HCT116 (cell line): Measurements from ENCODE around the gene EYA4. TPM values are rescaled to one million over a fixed set of nuclear protein-coding genes. Genes with fewer than 3 reads are reported as not detected.

Experiments used
- ATAC-seq: fragments of 200-7000 bp; cut with Tn5 transposase; 2 replicates; pipeline ENCODE4 v1.9.1; 2020; ENCODE audit warnings: mild to moderate bottlenecking, moderate library complexity
- BruUV-seq: library from RNA; stranded (reverse); fragments of 400-500 nt; replicated peaks from 2 replicates; lab custom pipeline; 2021; lab: Mats Ljungman, UMichigan
- CTCF ChIA-PET: fragments of 300-600 bp; sonication (Branson Sonifier 250); formaldehyde crosslinking; loops from one replicate; lab custom pipeline; 2021; ENCODE audit warnings: antibody characterized with exemption; lab: Charles Lee
- POLR2A ChIA-PET: fragments of 300-600, 350-600 bp; sonication (Branson Sonifier 250); formaldehyde crosslinking; loops from one replicate; lab custom pipeline; 2021; ENCODE audit warnings: antibody characterized with exemption; lab: Charles Lee
- RAD21 ChIA-PET, 2 experiments: fragments of 300-600 bp; sonication (Branson Sonifier 250); formaldehyde crosslinking; loops; one replicate each; lab custom pipeline; 2023; ENCODE audit warnings: low total read pairs in 2 of 2; ENCODE audit not compliant: uncharacterized antibody in 2 of 2, unreplicated experiment in 2 of 2, low non-redundant PET in 1 of 2; lab: Charles Lee
- DNase-seq: peaks from one replicate; pipeline ENCODE4 v3.0.0-alpha.2; 2010; ENCODE audit warnings: low read depth, low spot score
- H2AFZ ChIP-seq: fragments of 200-600 bp; shearing (Covaris generic), sonication (generic); 2 replicates; pipeline ENCODE4 v1.6.1; 2017; ENCODE audit warnings: low read depth, mixed run types, mixed read lengths, antibody characterized with exemption, low read length; ENCODE audit not compliant: poor library complexity, severe bottlenecking
- H3K27ac ChIP-seq: 2 replicates; pipeline ENCODE4 v1.5.1; 2012; ENCODE audit warnings: low read depth, low read length
- H3K27me3 ChIP-seq: fragments of 200-600 bp; sonication (generic); 2 replicates; pipeline ENCODE4 v1.6.1; 2016; ENCODE audit warnings: mixed run types, low read length, mixed read lengths; ENCODE audit not compliant: insufficient read depth
- H3K36me3 ChIP-seq, 2 experiments: fragments of 200-500 bp in 1 of 2; fragments of 200-600 bp in 1 of 2; sonication (Bioruptor generic) in 1 of 2; sonication (generic) in 1 of 2; 2 replicates each; pipeline versions ENCODE4 v1.5.1 to v1.6.1; 2014 to 2016; ENCODE audit warnings: low read length in 2 of 2, inconsistent platforms in 1 of 2, mixed read lengths in 1 of 2, mixed run types in 1 of 2; ENCODE audit not compliant: insufficient read depth in 2 of 2, control insufficient read depth in 1 of 2
- H3K4me1 ChIP-seq, 2 experiments: fragments of 200-600 bp in 1 of 2; sonication (generic) in 1 of 2; 2 replicates each; pipeline versions ENCODE4 v1.5.1 to v1.6.1; 2012 to 2017; ENCODE audit warnings: low read length in 2 of 2, inconsistent platforms in 1 of 2, mild to moderate bottlenecking in 1 of 2, mixed read lengths in 1 of 2, mixed run types in 1 of 2, moderate library complexity in 1 of 2; ENCODE audit not compliant: insufficient read depth in 2 of 2, control insufficient read depth in 1 of 2
- H3K4me2 ChIP-seq: fragments of 200-600 bp; sonication (generic); 2 replicates; pipeline ENCODE4 v1.6.1; 2017; ENCODE audit warnings: mixed run types, low read length, mixed read lengths
- H3K4me3 ChIP-seq, 2 experiments: fragments of 200-600 bp in 1 of 2; sonication (generic) in 1 of 2; replicated peaks in 1 of 2; 2 replicates each; pipeline ENCODE4 v1.5.1; 2011 to 2016; ENCODE audit warnings: low read length in 2 of 2, control low read depth in 1 of 2, low read depth in 1 of 2, mild to moderate bottlenecking in 1 of 2, mixed read lengths in 1 of 2, mixed run types in 1 of 2
- H3K79me2 ChIP-seq: fragments of 200-600 bp; sonication (generic); 2 replicates; pipeline ENCODE4 v1.6.1; 2017; ENCODE audit warnings: mild to moderate bottlenecking, mixed run types, low read length, moderate library complexity, mixed read lengths; ENCODE audit not compliant: insufficient read depth
- H3K9ac ChIP-seq: fragments of 200-600 bp; sonication (generic); 2 replicates; pipeline ENCODE4 v1.6.1; 2016; ENCODE audit warnings: low read length, mixed read lengths
- H3K9me2 ChIP-seq: fragments of 200-600 bp; sonication (generic), shearing (Covaris generic); 2 replicates; pipeline ENCODE4 v1.6.1; 2017; ENCODE audit warnings: mixed run types, mild to moderate bottlenecking, moderate library complexity; ENCODE audit not compliant: insufficient read depth
- H3K9me3 ChIP-seq, 2 experiments: fragments of 200-500 bp in 1 of 2; fragments of 200-600 bp in 1 of 2; sonication (Bioruptor generic) in 1 of 2; sonication (generic) in 1 of 2; 2 replicates each; pipeline ENCODE4 v1.6.1; 2014 to 2017; ENCODE audit warnings: low read length in 2 of 2, mixed read lengths in 2 of 2, inconsistent platforms in 1 of 2, low read depth in 1 of 2, mild to moderate bottlenecking in 1 of 2, mixed run types in 1 of 2, moderate library complexity in 1 of 2; ENCODE audit not compliant: control insufficient read depth in 1 of 2, insufficient read depth in 1 of 2
- H4K20me1 ChIP-seq: fragments of 200-600 bp; sonication (generic), shearing (Covaris generic); 2 replicates; pipeline ENCODE4 v1.6.1; 2017; ENCODE audit warnings: mixed run types, mild to moderate bottlenecking, moderate library complexity; ENCODE audit not compliant: insufficient read depth
- CBX3 ChIP-seq: IDR thresholded peaks from 2 replicates; pipeline ENCODE4 v1.6.1; 2012; ENCODE audit warnings: low read depth
- CEBPB ChIP-seq: IDR thresholded peaks from 2 replicates; pipeline ENCODE4 v1.6.1; 2012; ENCODE audit warnings: low read depth
- EGR1 ChIP-seq: IDR thresholded peaks from 2 replicates; pipeline ENCODE4 v1.6.1; 2012; ENCODE audit warnings: low read depth
- ELF1 ChIP-seq: IDR thresholded peaks from 2 replicates; pipeline ENCODE4 v1.6.1; 2012; ENCODE audit warnings: low read depth, borderline replicate concordance
- EZH2 ChIP-seq: fragments of 200-600 bp; sonication (generic); IDR thresholded peaks from 2 replicates; pipeline ENCODE4 v1.6.1; 2017; ENCODE audit warnings: antibody characterized with exemption, mixed run types
- EZH2phosphoT487 ChIP-seq: fragments of 200-600 bp; IDR thresholded peaks from 2 replicates; pipeline ENCODE4 v1.6.1; 2018; ENCODE audit warnings: antibody characterized with exemption, borderline replicate concordance
- FOSL1 ChIP-seq: IDR thresholded peaks from 2 replicates; pipeline ENCODE4 v1.6.1; 2012; ENCODE audit warnings: low read depth
- JUND ChIP-seq: IDR thresholded peaks from 2 replicates; pipeline ENCODE4 v1.6.1; 2012
- MAX ChIP-seq: IDR thresholded peaks from 2 replicates; pipeline ENCODE4 v1.6.1; 2012
- POLR2AphosphoS5 ChIP-seq: IDR thresholded peaks from 2 replicates; pipeline ENCODE4 v1.6.1; 2011; ENCODE audit warnings: mild to moderate bottlenecking, low read depth, low read length, moderate library complexity
- RAD21 ChIP-seq: IDR thresholded peaks from 2 replicates; pipeline ENCODE4 v1.6.1; 2012; ENCODE audit warnings: low read depth, mild to moderate bottlenecking
- REST ChIP-seq: IDR thresholded peaks from 2 replicates; pipeline ENCODE4 v1.6.1; 2012; ENCODE audit warnings: low read depth
- SIN3A ChIP-seq: IDR thresholded peaks from 2 replicates; pipeline ENCODE4 v1.6.1; 2012; ENCODE audit warnings: low read depth
- SRF ChIP-seq: IDR thresholded peaks from 2 replicates; pipeline ENCODE4 v1.6.1; 2012; ENCODE audit warnings: low read depth
- TCF7L2 ChIP-seq: IDR thresholded peaks from 2 replicates; pipeline ENCODE4 v1.7.0; 2011; ENCODE audit warnings: borderline replicate concordance, inconsistent platforms; ENCODE audit not compliant: insufficient read depth, insufficient read length; ENCODE audit errors: extremely low read depth
- YY1 ChIP-seq: IDR thresholded peaks from 2 replicates; pipeline ENCODE4 v1.6.1; 2011; ENCODE audit warnings: low read length, low read depth, moderate library complexity, mild to moderate bottlenecking; ENCODE audit not compliant: insufficient replicate concordance; ENCODE audit errors: extremely low read depth
- ZFX ChIP-seq: fragments of 450-650 bp; IDR thresholded peaks from 2 replicates; pipeline ENCODE4 v1.6.1; 2017
- ZNF274 ChIP-seq: fragments of 200-500 bp; sonication (Bioruptor generic); IDR thresholded peaks from 2 replicates; pipeline ENCODE4 v1.6.1; 2014; ENCODE audit warnings: mild to moderate bottlenecking, low read depth, low read length, inconsistent platforms
- intact Hi-C: fragments of 100-400 bp; cut with micrococcal nuclease; formaldehyde crosslinking; loops from 2 replicates; pipeline ENCODE4 v1.10.0; 2022
- total RNA-seq: library from RNA; stranded (reverse); gene quantifications from one replicate; pipeline ENCODE4 v1.2.1, GENCODE V29; 2021; ENCODE audit not compliant: unreplicated experiment
- TF ChIP-seq, protein P1 (sequence below), 3 experiments: fragments of 200-600 bp in 1 of 3; sonication (generic) in 1 of 3; IDR thresholded peaks in 2 of 3; conservative IDR thresholded peaks in 1 of 3; 2 replicates each; pipeline ENCODE4 v1.5.1; 2012 to 2017; ENCODE audit warnings: low read depth in 2 of 3, low read length in 2 of 3, antibody characterized with exemption in 1 of 3, borderline replicate concordance in 1 of 3, control low read depth in 1 of 3, mild to moderate bottlenecking in 1 of 3, mixed read lengths in 1 of 3, mixed run types in 1 of 3, moderate library complexity in 1 of 3; ENCODE audit not compliant: insufficient read depth in 1 of 3
- TF ChIP-seq, protein P2 (sequence below): IDR thresholded peaks from 2 replicates; pipeline ENCODE4 v1.6.1; 2012

EYA4 gene
- total RNA-seq, 1 experiment from 2014 or later = not detected

- no peak overlapping the region for H3K27ac ChIP-seq
- H3K4me1 ChIP-seq = no peaks in the 10 kb centered on the region
- H2AFZ ChIP-seq = no peak overlapping the region
- H3K36me3 ChIP-seq = no peaks in the 10 kb centered on the region
- no peaks in the 10 kb centered on the region for H3K9me2 ChIP-seq
- ChIA-PET POLR2A (no interaction called here), RAD21 (no interaction called here), CTCF (no interaction called here)
- no peak overlapping the region for H3K9ac ChIP-seq
- ATAC-seq (no peak), DNase-seq (no peak)
- no peak overlapping the region for H3K4me3 ChIP-seq
- H3K79me2 ChIP-seq = no peaks in the 10 kb centered on the region
- H3K9me3 ChIP-seq = no peaks in the 10 kb centered on the region
- H3K27me3 ChIP-seq = 0 out of 2 replicates have a peak, but pooled peaks cover 4% of the 10 kb centered on the region
- intact Hi-C loops = no loop called here
- H3K4me2 ChIP-seq = no peak overlapping the region
- H4K20me1 ChIP-seq = no peaks in the 10 kb centered on the region
- TF ChIP-seq RAD21 = no peak
- no peak for TF ChIP-seq CBX3
- TF ChIP-seq TCF7L2 = no peak
- no peak for TF ChIP-seq CEBPB
- TF ChIP-seq EZH2phosphoT487 = no peak
- TF ChIP-seq SIN3A = no peak
- TF ChIP-seq POLR2AphosphoS5 = no peak
- TF ChIP-seq, protein P1, sequence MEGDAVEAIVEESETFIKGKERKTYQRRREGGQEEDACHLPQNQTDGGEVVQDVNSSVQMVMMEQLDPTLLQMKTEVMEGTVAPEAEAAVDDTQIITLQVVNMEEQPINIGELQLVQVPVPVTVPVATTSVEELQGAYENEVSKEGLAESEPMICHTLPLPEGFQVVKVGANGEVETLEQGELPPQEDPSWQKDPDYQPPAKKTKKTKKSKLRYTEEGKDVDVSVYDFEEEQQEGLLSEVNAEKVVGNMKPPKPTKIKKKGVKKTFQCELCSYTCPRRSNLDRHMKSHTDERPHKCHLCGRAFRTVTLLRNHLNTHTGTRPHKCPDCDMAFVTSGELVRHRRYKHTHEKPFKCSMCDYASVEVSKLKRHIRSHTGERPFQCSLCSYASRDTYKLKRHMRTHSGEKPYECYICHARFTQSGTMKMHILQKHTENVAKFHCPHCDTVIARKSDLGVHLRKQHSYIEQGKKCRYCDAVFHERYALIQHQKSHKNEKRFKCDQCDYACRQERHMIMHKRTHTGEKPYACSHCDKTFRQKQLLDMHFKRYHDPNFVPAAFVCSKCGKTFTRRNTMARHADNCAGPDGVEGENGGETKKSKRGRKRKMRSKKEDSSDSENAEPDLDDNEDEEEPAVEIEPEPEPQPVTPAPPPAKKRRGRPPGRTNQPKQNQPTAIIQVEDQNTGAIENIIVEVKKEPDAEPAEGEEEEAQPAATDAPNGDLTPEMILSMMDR (IDR thresholded peaks at IDR 0.05 in 2 of 3, conservative IDR thresholded peaks at IDR 0.05 in 1 of 3; ENCODE audit: borderline replicate concordance in 1 of 3, insufficient read depth in 1 of 3, low read depth in 2 of 3, low read length in 2 of 3) = no peak
- no peak for TF ChIP-seq JUND
- TF ChIP-seq YY1 = no peak
- no peak for TF ChIP-seq EGR1
- TF ChIP-seq ZNF274 = no peak
- TF ChIP-seq ZFX = no peak
- no peak for TF ChIP-seq SRF
- TF ChIP-seq ELF1 = no peak
- no peak for TF ChIP-seq MAX
- TF ChIP-seq REST = no peak
- TF ChIP-seq EZH2 = no peak
- TF ChIP-seq, protein P2, sequence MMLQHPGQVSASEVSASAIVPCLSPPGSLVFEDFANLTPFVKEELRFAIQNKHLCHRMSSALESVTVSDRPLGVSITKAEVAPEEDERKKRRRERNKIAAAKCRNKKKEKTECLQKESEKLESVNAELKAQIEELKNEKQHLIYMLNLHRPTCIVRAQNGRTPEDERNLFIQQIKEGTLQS = no peak
- TF ChIP-seq FOSL1 = no peak
- no TSS peak for BruUV-seq
Observed at GRCh38 chr6:133380723-133381122, 139.6 kb downstream of the EYA4 start.
